Stimulated activated CD4-positive, alpha-beta T cell treated with anti-CD3 and anti-CD28 coated beads, Interleukin-4, amount 100 ng/mL, for 24 hours (primary cell): ENCODE measurements around the gene MRPS2.
"Not testable (repeated sequence)": the region's sequence is repeated elsewhere in the genome, so short reads cannot be mapped to it uniquely, and the experiment has no call there.

Source experiments
- DNase-seq: peaks from one replicate; pipeline ENCODE4 v3.0.0-alpha.2; 2020

The MRPS2 gene

GRCh38 chr9:135516132-135516860 is 15.8 kb downstream of the MRPS2 start:
- DNase-seq = no peak

GRCh38 chr9:135517407-135517822 is 16.9 kb downstream of the MRPS2 start:
- no peak for DNase-seq

- DNase-seq = no peak
Measured at GRCh38 chr9:135519179-135519971, 18.9 kb downstream of the MRPS2 start.

GRCh38 chr9:135520916-135521607 is 20.6 kb downstream of the MRPS2 start, which contains the start of gene LCN1:
TSS of gene LCN1 (plus strand) at chr9:135521440. CDS start at chr9:135521498, 58 bp downstream.
- DNase-seq = no peak

GRCh38 chr9:135521608-135522095 is 21.2 kb downstream of the MRPS2 start:
- no peak for DNase-seq

- DNase-seq = no peak
Measured at GRCh38 chr9:135522137-135522877, 21.8 kb downstream of the MRPS2 start.

- no peak for DNase-seq
Measured at GRCh38 chr9:135522931-135523330, 22.4 kb downstream of the MRPS2 start.

GRCh38 chr9:135523521-135524129 is 23.1 kb downstream of the MRPS2 start:
- no peak for DNase-seq

- DNase-seq = no peak
Measured at GRCh38 chr9:135524130-135524861, 23.8 kb downstream of the MRPS2 start.

GRCh38 chr9:135525241-135526088 is 25.0 kb downstream of the MRPS2 start:
- no peak for DNase-seq

GRCh38 chr9:135526089-135526729 is 25.7 kb downstream of the MRPS2 start:
- DNase-seq = no peak

- DNase-seq = no peak
Measured at GRCh38 chr9:135526730-135527571, 26.5 kb downstream of the MRPS2 start.

GRCh38 chr9:135528842-135529435 is 28.5 kb downstream of the MRPS2 start:
- DNase-seq = not testable (repeated sequence)

- no peak for DNase-seq
Measured at GRCh38 chr9:135530146-135530545, 29.7 kb downstream of the MRPS2 start.

- DNase-seq = no peak
Measured at GRCh38 chr9:135531096-135531495, 30.6 kb downstream of the MRPS2 start.

- DNase-seq = no peak
Measured at GRCh38 chr9:135533113-135533512, 32.6 kb downstream of the MRPS2 start.

- no peak for DNase-seq
Measured at GRCh38 chr9:135533674-135534073, 33.2 kb downstream of the MRPS2 start.

- not testable (repeated sequence) for DNase-seq
Measured at GRCh38 chr9:135534192-135534711, 33.8 kb downstream of the MRPS2 start.
